Liver (tissue), 9 donors: ENCODE results near the gene TOLLIP. TPM values are rescaled to one million over a fixed set of nuclear protein-coding genes. Genes with fewer than 3 reads are reported as not detected.

ENCODE experiments used
- DNase-seq: peaks from one replicate; pipeline ENCODE4 v3.0.0-alpha.2; 2017; ENCODE audit warnings: low spot score
- H3K27ac ChIP-seq, 2 donors: one replicate each; pipeline ENCODE4 v1.7.0; 2013; ENCODE audit warnings: inconsistent platforms in 2 of 2, low read length in 2 of 2, control low read depth in 1 of 2, low read depth in 1 of 2, mild to moderate bottlenecking in 1 of 2
- H3K27me3 ChIP-seq, 4 donors: one replicate each; pipeline versions ENCODE4 v1.6.1 to v1.7.0; 2013; ENCODE audit warnings: low read length in 3 of 4, inconsistent platforms in 1 of 4, mild to moderate bottlenecking in 1 of 4, moderate library complexity in 1 of 4; ENCODE audit not compliant: control insufficient read depth in 4 of 4, insufficient read depth in 4 of 4
- H3K36me3 ChIP-seq, 4 donors: one replicate each; pipeline versions ENCODE4 v1.6.1 to v1.7.0; 2013; ENCODE audit warnings: low read length in 3 of 4, mild to moderate bottlenecking in 3 of 4, low read depth in 1 of 4, moderate library complexity in 1 of 4; ENCODE audit not compliant: control insufficient read depth in 4 of 4, insufficient read depth in 3 of 4
- H3K4me1 ChIP-seq, 4 donors: one replicate each; pipeline versions ENCODE4 v1.6.1 to v1.7.0; 2013; ENCODE audit warnings: low read length in 3 of 4, mild to moderate bottlenecking in 3 of 4, moderate library complexity in 1 of 4; ENCODE audit not compliant: control insufficient read depth in 4 of 4, insufficient read depth in 4 of 4
- H3K4me3 ChIP-seq, 3 donors: one replicate each; pipeline versions ENCODE4 v1.6.1 to v1.7.0; 2013; ENCODE audit warnings: low read length in 3 of 3, control low read depth in 1 of 3, low read depth in 1 of 3, mild to moderate bottlenecking in 1 of 3
- H3K9ac ChIP-seq, 2 donors: one replicate each; pipeline ENCODE4 v1.7.0; 2013; ENCODE audit warnings: low read length in 2 of 2, mild to moderate bottlenecking in 2 of 2, moderate library complexity in 2 of 2, control low read depth in 1 of 2, low read depth in 1 of 2
- H3K9me3 ChIP-seq, 4 donors: one replicate each; pipeline versions ENCODE4 v1.6.1 to v1.7.0; 2013; ENCODE audit warnings: low read length in 3 of 4; ENCODE audit not compliant: control insufficient read depth in 4 of 4
- EGR1 ChIP-seq, 2 donors: IDR thresholded peaks; 2 replicates each; pipeline ENCODE4 v1.6.1; 2016 to 2018; ENCODE audit warnings: antibody characterized with exemption in 2 of 2, low read depth in 2 of 2
- FOXA2 ChIP-seq: IDR thresholded peaks from 2 replicates; pipeline ENCODE4 v1.6.1; 2016; ENCODE audit warnings: antibody characterized with exemption
- GABPA ChIP-seq, 2 donors: IDR thresholded peaks in 1 of 2; conservative IDR thresholded peaks in 1 of 2; 2 replicates each; pipeline ENCODE4 v1.6.1; 2016; ENCODE audit warnings: antibody characterized with exemption in 2 of 2, mild to moderate bottlenecking in 1 of 2, moderate library complexity in 1 of 2
- HNF4A ChIP-seq, 2 donors: conservative IDR thresholded peaks; 2 replicates each; pipeline ENCODE4 v1.6.1; 2016; ENCODE audit warnings: antibody characterized with exemption in 2 of 2, mild to moderate bottlenecking in 2 of 2
- HNF4G ChIP-seq: IDR thresholded peaks from 2 replicates; pipeline ENCODE4 v1.6.1; 2016; ENCODE audit warnings: antibody characterized with exemption
- JUND ChIP-seq, 2 donors: IDR thresholded peaks; 2 replicates each; pipeline ENCODE4 v1.6.1; 2016; ENCODE audit warnings: antibody characterized with exemption in 2 of 2
- NR2F2 ChIP-seq: IDR thresholded peaks from 2 replicates; pipeline ENCODE4 v1.6.1; 2016; ENCODE audit warnings: antibody characterized with exemption
- RAD21 ChIP-seq, 2 donors: IDR thresholded peaks; 2 replicates each; pipeline ENCODE4 v1.6.1; 2016; ENCODE audit warnings: antibody characterized with exemption in 2 of 2, mild to moderate bottlenecking in 2 of 2
- SP1 ChIP-seq: IDR thresholded peaks from 2 replicates; pipeline ENCODE4 v1.6.1; 2018; ENCODE audit warnings: antibody characterized with exemption, mild to moderate bottlenecking
- TAF1 ChIP-seq: conservative IDR thresholded peaks from 2 replicates; pipeline ENCODE4 v1.6.1; 2016; ENCODE audit warnings: antibody characterized with exemption, mild to moderate bottlenecking
- YY1 ChIP-seq: IDR thresholded peaks from 2 replicates; pipeline ENCODE4 v1.6.1; 2016; ENCODE audit warnings: antibody characterized with exemption, mild to moderate bottlenecking
- WGBS: extraction: QIAGEN DNeasy Blood & Tissue Kit; methylation state at CpG from one replicate; pipeline ENCODE4 v1.1.7; 2013; 5-methylcytosine and 5-hydroxymethylcytosine counted together
- polyA plus RNA-seq, 2 donors: library from polyadenylated mRNA; stranded (reverse) in 1 of 2; unstranded in 1 of 2; fragments of 200-250 nt in 1 of 2; fragments of >200 nt in 1 of 2; fragmentation: Nextera tagmentation in 1 of 2; extraction: Ambion mirVana in 1 of 2; gene quantifications; one replicate each; pipeline versions ENCODE4 v1.2.1 to v1.2.3, GENCODE V29; 2013 to 2015
- total RNA-seq, 2 donors: library from RNA; depleted of rRNA; stranded (reverse); fragments of >200 nt; gene quantifications; one replicate each; pipeline ENCODE4 v1.2.3, GENCODE V29; 2014
- TF ChIP-seq, protein P1 (sequence below): IDR thresholded peaks from 2 replicates; pipeline ENCODE4 v1.6.1; 2016; ENCODE audit warnings: antibody characterized with exemption
- TF ChIP-seq, protein P2 (sequence below): IDR thresholded peaks from 2 replicates; pipeline ENCODE4 v1.6.1; 2016; ENCODE audit warnings: antibody characterized with exemption
- TF ChIP-seq, protein P3 (sequence below): IDR thresholded peaks from 2 replicates; pipeline ENCODE4 v1.6.1; 2016; ENCODE audit warnings: antibody characterized with exemption
- TF ChIP-seq, protein P4 (sequence below): IDR thresholded peaks from 2 replicates; pipeline ENCODE4 v1.6.1; 2016; ENCODE audit warnings: antibody characterized with exemption, mild to moderate bottlenecking
- TF ChIP-seq, protein P5 (sequence below): fragments of 150-350 bp; IDR thresholded peaks from 2 replicates; pipeline ENCODE4 v1.5.1; 2017; ENCODE audit warnings: improper control_type of control experiment, low read depth, low read length; ENCODE audit not compliant: missing input control
- donor health status: healthy.
- donor health status: healthy.
- donor health status: healthy.
- donor health status: healthy.
- donor health status: healthy.

The TOLLIP gene
- total and polyA plus RNA-seq, 4 donors: 27.5 to 102 (median 72.9) TPM

DNA sequence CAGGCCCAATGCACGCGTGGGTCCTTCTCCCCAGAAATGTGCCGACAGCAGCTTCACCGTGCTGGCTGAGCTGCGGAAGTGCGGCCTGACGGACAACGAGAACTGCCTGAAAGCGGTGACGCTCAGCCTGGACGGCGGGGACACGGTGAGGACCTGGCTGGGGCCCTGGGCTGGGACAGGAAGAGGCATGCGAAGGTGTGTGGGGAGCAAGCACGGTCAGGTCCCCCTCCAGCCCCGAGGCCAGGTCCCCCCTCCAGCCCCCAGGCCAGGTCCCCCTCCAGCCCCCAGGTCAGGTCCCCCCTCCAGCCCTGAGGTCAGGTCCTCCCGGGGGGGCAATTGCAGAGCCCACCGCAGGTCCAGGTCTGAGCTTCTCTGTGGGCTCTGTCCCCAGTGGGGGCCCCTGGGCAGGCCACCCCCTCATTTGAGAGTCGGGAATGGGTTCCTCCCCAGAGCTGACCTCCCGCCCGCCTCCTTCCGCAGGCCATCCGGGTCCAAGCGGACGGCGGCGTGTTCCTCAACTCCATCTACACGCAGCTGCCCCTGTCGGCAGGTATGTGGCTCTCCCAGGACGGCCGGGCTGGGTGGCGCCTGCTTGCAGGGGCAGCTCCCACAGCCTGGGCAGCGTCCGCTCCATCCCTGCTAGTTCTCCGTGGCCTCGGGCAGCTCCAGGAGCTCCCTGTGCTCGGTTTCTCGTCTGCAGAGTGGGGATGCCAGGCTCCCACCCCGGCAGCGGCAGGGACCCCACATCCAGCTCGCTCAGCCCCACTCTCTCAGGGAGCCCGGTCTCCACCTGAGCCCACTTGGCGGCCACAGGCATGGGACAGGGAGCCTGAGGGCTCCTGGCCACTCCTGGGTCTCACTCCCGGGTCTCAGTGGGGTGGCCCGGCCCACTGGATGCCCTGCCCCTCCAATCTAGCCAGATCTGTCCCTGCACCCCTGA, 78.7 kb downstream of the TOLLIP start:
- no peak for DNase-seq
- H3K27me3 ChIP-seq: no peaks in the 10 kb centered on the region

More for the DNA sequence above, 78.7 kb downstream of the TOLLIP start:
- no peaks in the 10 kb centered on the region for H3K36me3 ChIP-seq
- H3K4me1 ChIP-seq: no peaks in the 10 kb centered on the region
- H3K4me3 ChIP-seq: no peak overlapping the region
- WGBS: 77% methylated on average over 45 of the region's 45 CpGs
- no peak overlapping the region for H3K9ac ChIP-seq
- no peaks in the 10 kb centered on the region for H3K9me3 ChIP-seq
- TF ChIP-seq NR2F2 (no peak), SP1 (no peak), HNF4G (no peak), FOXA2 (no peak), TAF1 (no peak), YY1 (no peak), JUND (IDR thresholded peaks at IDR 0.05) (no peak), RAD21 (IDR thresholded peaks at IDR 0.05) (no peak), GABPA (IDR thresholded peaks at IDR 0.05 in 1 of 2, conservative IDR thresholded peaks at IDR 0.05 in 1 of 2) (no peak), HNF4A (conservative IDR thresholded peaks at IDR 0.05) (no peak), EGR1 (IDR thresholded peaks at IDR 0.05; ENCODE audit: low read depth in 2 of 2) (no peak)
- TF ChIP-seq, protein P1, sequence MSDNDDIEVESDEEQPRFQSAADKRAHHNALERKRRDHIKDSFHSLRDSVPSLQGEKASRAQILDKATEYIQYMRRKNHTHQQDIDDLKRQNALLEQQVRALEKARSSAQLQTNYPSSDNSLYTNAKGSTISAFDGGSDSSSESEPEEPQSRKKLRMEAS: no peak
- TF ChIP-seq, protein P2, sequence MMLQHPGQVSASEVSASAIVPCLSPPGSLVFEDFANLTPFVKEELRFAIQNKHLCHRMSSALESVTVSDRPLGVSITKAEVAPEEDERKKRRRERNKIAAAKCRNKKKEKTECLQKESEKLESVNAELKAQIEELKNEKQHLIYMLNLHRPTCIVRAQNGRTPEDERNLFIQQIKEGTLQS: no peak
- TF ChIP-seq, protein P3, sequence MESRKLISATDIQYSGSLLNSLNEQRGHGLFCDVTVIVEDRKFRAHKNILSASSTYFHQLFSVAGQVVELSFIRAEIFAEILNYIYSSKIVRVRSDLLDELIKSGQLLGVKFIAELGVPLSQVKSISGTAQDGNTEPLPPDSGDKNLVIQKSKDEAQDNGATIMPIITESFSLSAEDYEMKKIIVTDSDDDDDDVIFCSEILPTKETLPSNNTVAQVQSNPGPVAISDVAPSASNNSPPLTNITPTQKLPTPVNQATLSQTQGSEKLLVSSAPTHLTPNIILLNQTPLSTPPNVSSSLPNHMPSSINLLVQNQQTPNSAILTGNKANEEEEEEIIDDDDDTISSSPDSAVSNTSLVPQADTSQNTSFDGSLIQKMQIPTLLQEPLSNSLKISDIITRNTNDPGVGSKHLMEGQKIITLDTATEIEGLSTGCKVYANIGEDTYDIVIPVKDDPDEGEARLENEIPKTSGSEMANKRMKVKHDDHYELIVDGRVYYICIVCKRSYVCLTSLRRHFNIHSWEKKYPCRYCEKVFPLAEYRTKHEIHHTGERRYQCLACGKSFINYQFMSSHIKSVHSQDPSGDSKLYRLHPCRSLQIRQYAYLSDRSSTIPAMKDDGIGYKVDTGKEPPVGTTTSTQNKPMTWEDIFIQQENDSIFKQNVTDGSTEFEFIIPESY: no peak
- TF ChIP-seq, protein P4, sequence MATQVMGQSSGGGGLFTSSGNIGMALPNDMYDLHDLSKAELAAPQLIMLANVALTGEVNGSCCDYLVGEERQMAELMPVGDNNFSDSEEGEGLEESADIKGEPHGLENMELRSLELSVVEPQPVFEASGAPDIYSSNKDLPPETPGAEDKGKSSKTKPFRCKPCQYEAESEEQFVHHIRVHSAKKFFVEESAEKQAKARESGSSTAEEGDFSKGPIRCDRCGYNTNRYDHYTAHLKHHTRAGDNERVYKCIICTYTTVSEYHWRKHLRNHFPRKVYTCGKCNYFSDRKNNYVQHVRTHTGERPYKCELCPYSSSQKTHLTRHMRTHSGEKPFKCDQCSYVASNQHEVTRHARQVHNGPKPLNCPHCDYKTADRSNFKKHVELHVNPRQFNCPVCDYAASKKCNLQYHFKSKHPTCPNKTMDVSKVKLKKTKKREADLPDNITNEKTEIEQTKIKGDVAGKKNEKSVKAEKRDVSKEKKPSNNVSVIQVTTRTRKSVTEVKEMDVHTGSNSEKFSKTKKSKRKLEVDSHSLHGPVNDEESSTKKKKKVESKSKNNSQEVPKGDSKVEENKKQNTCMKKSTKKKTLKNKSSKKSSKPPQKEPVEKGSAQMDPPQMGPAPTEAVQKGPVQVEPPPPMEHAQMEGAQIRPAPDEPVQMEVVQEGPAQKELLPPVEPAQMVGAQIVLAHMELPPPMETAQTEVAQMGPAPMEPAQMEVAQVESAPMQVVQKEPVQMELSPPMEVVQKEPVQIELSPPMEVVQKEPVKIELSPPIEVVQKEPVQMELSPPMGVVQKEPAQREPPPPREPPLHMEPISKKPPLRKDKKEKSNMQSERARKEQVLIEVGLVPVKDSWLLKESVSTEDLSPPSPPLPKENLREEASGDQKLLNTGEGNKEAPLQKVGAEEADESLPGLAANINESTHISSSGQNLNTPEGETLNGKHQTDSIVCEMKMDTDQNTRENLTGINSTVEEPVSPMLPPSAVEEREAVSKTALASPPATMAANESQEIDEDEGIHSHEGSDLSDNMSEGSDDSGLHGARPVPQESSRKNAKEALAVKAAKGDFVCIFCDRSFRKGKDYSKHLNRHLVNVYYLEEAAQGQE: no peak
- TF ChIP-seq, protein P5, sequence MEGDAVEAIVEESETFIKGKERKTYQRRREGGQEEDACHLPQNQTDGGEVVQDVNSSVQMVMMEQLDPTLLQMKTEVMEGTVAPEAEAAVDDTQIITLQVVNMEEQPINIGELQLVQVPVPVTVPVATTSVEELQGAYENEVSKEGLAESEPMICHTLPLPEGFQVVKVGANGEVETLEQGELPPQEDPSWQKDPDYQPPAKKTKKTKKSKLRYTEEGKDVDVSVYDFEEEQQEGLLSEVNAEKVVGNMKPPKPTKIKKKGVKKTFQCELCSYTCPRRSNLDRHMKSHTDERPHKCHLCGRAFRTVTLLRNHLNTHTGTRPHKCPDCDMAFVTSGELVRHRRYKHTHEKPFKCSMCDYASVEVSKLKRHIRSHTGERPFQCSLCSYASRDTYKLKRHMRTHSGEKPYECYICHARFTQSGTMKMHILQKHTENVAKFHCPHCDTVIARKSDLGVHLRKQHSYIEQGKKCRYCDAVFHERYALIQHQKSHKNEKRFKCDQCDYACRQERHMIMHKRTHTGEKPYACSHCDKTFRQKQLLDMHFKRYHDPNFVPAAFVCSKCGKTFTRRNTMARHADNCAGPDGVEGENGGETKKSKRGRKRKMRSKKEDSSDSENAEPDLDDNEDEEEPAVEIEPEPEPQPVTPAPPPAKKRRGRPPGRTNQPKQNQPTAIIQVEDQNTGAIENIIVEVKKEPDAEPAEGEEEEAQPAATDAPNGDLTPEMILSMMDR: no peak
- no peak overlapping the region for H3K27ac ChIP-seq
